Mesenchymal stem cell (in vitro differentiated cells and primary cell): ENCODE results near the gene DYRK2.

Source experiments
- DNase-seq: peaks from one replicate; pipeline ENCODE4 v3.0.0-alpha.2; 2013
- H2AFZ ChIP-seq: one replicate; pipeline ENCODE4 v1.6.1; 2013; ENCODE audit warnings: low read depth, mild to moderate bottlenecking, control low read depth, inconsistent platforms, low read length, moderate library complexity
- H2AK5ac ChIP-seq: 2 replicates; pipeline ENCODE4 v1.6.1; 2013; ENCODE audit warnings: low read length, moderate library complexity, mild to moderate bottlenecking, inconsistent platforms; ENCODE audit not compliant: severe bottlenecking
- H2BK120ac ChIP-seq: one replicate; pipeline ENCODE4 v1.6.1; 2013; ENCODE audit warnings: low read depth, mild to moderate bottlenecking, inconsistent platforms, low read length, moderate library complexity
- H2BK12ac ChIP-seq, 2 experiments: one replicate each; pipeline ENCODE4 v1.6.1; 2013; ENCODE audit warnings: inconsistent platforms in 2 of 2, low read length in 2 of 2, mild to moderate bottlenecking in 2 of 2, moderate library complexity in 2 of 2, control low read depth in 1 of 2
- H2BK15ac ChIP-seq: one replicate; pipeline ENCODE4 v1.6.1; 2013; ENCODE audit warnings: mild to moderate bottlenecking, low read depth, inconsistent platforms; ENCODE audit not compliant: poor library complexity, severe bottlenecking
- H2BK5ac ChIP-seq: 2 replicates; pipeline ENCODE4 v1.6.1; 2013; ENCODE audit warnings: low read depth, mild to moderate bottlenecking, low read length, control low read depth, inconsistent platforms; ENCODE audit not compliant: poor library complexity, severe bottlenecking
- H3K14ac ChIP-seq, 2 experiments: one replicate each; pipeline ENCODE4 v1.6.1; 2013; ENCODE audit warnings: inconsistent platforms in 2 of 2, low read length in 2 of 2, control low read depth in 1 of 2, mild to moderate bottlenecking in 1 of 2, moderate library complexity in 1 of 2
- H3K18ac ChIP-seq, 2 experiments: one replicate each; pipeline ENCODE4 v1.6.1; 2013; ENCODE audit warnings: inconsistent platforms in 2 of 2, low read length in 2 of 2, control low read depth in 1 of 2, low read depth in 1 of 2, mild to moderate bottlenecking in 1 of 2
- H3K23ac ChIP-seq, 2 experiments: one replicate each; pipeline ENCODE4 v1.6.1; 2013; ENCODE audit warnings: inconsistent platforms in 2 of 2, low read length in 2 of 2, mild to moderate bottlenecking in 2 of 2, moderate library complexity in 2 of 2, control low read depth in 1 of 2
- H3K27ac ChIP-seq: 2 replicates; pipeline ENCODE4 v1.5.1; 2013; ENCODE audit warnings: mild to moderate bottlenecking, moderate library complexity, low read length, control low read depth, inconsistent platforms; ENCODE audit not compliant: poor library complexity, severe bottlenecking
- H3K27me3 ChIP-seq, 2 experiments: 2 replicates each; pipeline versions ENCODE4 v1.6.1 to v1.7.0; 2013; ENCODE audit warnings: low read length in 2 of 2, mild to moderate bottlenecking in 2 of 2, moderate library complexity in 2 of 2, control low read depth in 1 of 2, inconsistent platforms in 1 of 2; ENCODE audit not compliant: control insufficient read depth in 1 of 2, insufficient read depth in 1 of 2
- H3K36me3 ChIP-seq, 2 experiments: 2 replicates each; pipeline versions ENCODE4 v1.6.1 to v1.7.0; 2013; ENCODE audit warnings: low read length in 2 of 2, control low read depth in 1 of 2, inconsistent platforms in 1 of 2, low read depth in 1 of 2, mild to moderate bottlenecking in 1 of 2; ENCODE audit not compliant: insufficient read depth in 2 of 2, control insufficient read depth in 1 of 2
- H3K4ac ChIP-seq, 2 experiments: one replicate each; pipeline ENCODE4 v1.6.1; 2013; ENCODE audit warnings: inconsistent platforms in 2 of 2, low read length in 2 of 2, mild to moderate bottlenecking in 2 of 2, moderate library complexity in 2 of 2, control low read depth in 1 of 2, low read depth in 1 of 2
- H3K4me1 ChIP-seq: 2 replicates; pipeline ENCODE4 v1.6.1; 2013; ENCODE audit warnings: low read depth, low read length, control low read depth; ENCODE audit not compliant: control insufficient read depth, insufficient read depth
- H3K4me2 ChIP-seq: 2 replicates; pipeline ENCODE4 v1.6.1; 2013; ENCODE audit warnings: low read length, mild to moderate bottlenecking, inconsistent platforms; ENCODE audit not compliant: poor library complexity, severe bottlenecking
- H3K4me3 ChIP-seq, 2 experiments: 2 replicates each; pipeline versions ENCODE4 v1.5.1 to v1.7.0; 2013; ENCODE audit warnings: low read length in 2 of 2, mild to moderate bottlenecking in 2 of 2, control low read depth in 1 of 2, low read depth in 1 of 2; ENCODE audit not compliant: insufficient read depth in 1 of 2
- H3K79me1 ChIP-seq: replicated peaks from 2 replicates; pipeline ENCODE4 v1.6.1; 2013; ENCODE audit warnings: mild to moderate bottlenecking, control low read depth, low read length, inconsistent platforms; ENCODE audit not compliant: poor library complexity, severe bottlenecking
- H3K9ac ChIP-seq: 2 replicates; pipeline ENCODE4 v1.7.0; 2013; ENCODE audit warnings: mild to moderate bottlenecking, low read length, moderate library complexity
- H3K9me3 ChIP-seq: 2 replicates; pipeline ENCODE4 v1.7.0; 2013; ENCODE audit warnings: mild to moderate bottlenecking, low read length; ENCODE audit not compliant: control insufficient read depth
- H4K8ac ChIP-seq: one replicate; pipeline ENCODE4 v1.6.1; 2013; ENCODE audit warnings: inconsistent platforms, mild to moderate bottlenecking, low read length, moderate library complexity
- H4K91ac ChIP-seq: one replicate; pipeline ENCODE4 v1.6.1; 2013; ENCODE audit warnings: mild to moderate bottlenecking, low read length, inconsistent platforms
- WGBS: methylation state at CpG from one replicate; pipeline ENCODE4 v1.1.7; 2013; ENCODE audit warnings: mixed read lengths; 5-methylcytosine and 5-hydroxymethylcytosine counted together

The DYRK2 gene

DNA sequence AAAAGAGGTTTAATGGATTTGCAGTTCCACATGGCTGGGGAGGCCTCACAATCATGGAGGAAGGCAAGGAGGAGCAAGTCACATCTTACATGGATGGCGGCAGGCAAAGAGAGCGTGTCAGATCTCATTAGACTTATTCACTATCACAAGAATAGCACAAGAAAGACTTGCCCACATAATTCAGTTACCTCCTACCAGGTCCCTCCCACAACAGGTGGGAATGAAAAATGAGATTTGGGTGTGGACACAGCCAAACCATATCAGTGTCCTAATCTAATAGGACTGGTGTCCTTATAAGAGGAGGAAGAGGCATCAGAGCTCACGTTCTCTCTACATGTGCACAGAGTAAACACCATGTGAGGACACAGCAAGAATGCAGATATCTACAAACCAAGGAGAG, 25.9 kb downstream of the DYRK2 start:
- Histone ChIP-seq H2BK120ac (no peak overlapping the region), H2BK12ac (no peak overlapping the region), H4K8ac (no peak overlapping the region), H3K4me1 (peaks cover 2% of the 10 kb centered on the region), H3K79me1 (peaks cover 8% of the 10 kb centered on the region), H3K4me3 (no peak overlapping the region), H3K4me2 (no peak overlapping the region), H3K23ac (no peak overlapping the region), H3K18ac (no peak overlapping the region), H3K4ac (no peak overlapping the region), H3K14ac (no peak overlapping the region), H3K9ac (no peak overlapping the region), H3K27me3 (no peaks in the 10 kb centered on the region), H2AFZ (no peak overlapping the region), H3K9me3 (peaks cover 4% of the 10 kb centered on the region), H3K27ac (no peak overlapping the region), H2AK5ac (no peak overlapping the region), H3K36me3 (peaks cover 6 to 8% of the 10 kb centered on the region in 2 experiments), H2BK15ac (no peak overlapping the region), H2BK5ac (no peak overlapping the region), H4K91ac (peak overlapping the region; percentile 56)
- 100% methylated on average over 3 of the region's 3 CpGs for WGBS
- DNase-seq, result no peak

DNA sequence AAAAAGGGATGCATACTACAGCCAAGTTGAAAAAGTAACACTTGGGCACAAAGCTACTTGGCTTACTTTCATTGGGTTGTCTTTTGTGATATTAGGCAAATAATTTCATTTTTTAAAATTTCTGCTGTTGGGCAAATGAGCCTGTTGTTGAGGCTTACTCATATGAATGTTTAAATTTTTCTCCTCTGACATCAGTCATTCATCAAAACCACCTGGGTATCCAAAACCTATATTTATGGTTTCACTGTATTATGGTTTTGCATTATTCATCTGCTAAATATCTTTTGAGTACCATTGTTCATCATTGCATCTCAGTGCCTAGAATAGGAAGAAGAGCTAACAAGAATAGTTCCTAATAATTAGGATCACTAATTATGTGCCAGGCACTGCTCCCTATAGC, 28.1 kb downstream of the DYRK2 start:
- H3K4ac ChIP-seq, result no peak overlapping the region
- H4K91ac ChIP-seq, result no peak overlapping the region
- no peak overlapping the region for H2BK12ac ChIP-seq
- H3K4me1 ChIP-seq, result peaks cover 4% of the 10 kb centered on the region
- H3K18ac ChIP-seq, result no peak overlapping the region
- H3K27ac ChIP-seq, result no peak overlapping the region
- peaks cover 7% of the 10 kb centered on the region for H3K79me1 ChIP-seq
- no peak overlapping the region for H2BK120ac ChIP-seq
- no peak overlapping the region for H2AFZ ChIP-seq
- no peak for DNase-seq
- H2AK5ac ChIP-seq, result no peak overlapping the region
- no peak overlapping the region for H2BK15ac ChIP-seq
- no peaks in the 10 kb centered on the region for H3K27me3 ChIP-seq
- H4K8ac ChIP-seq, result no peak overlapping the region
- no peak overlapping the region for H3K4me3 ChIP-seq
- no peak overlapping the region for H3K4me2 ChIP-seq
- H2BK5ac ChIP-seq, result no peak overlapping the region
- no peak overlapping the region for H3K23ac ChIP-seq
- peaks cover 6 to 8% of the 10 kb centered on the region in 2 experiments for H3K36me3 ChIP-seq
- no peak overlapping the region for H3K14ac ChIP-seq
- peaks cover 4% of the 10 kb centered on the region for H3K9me3 ChIP-seq
- H3K9ac ChIP-seq, result peak overlapping the region; percentile 8

DNA sequence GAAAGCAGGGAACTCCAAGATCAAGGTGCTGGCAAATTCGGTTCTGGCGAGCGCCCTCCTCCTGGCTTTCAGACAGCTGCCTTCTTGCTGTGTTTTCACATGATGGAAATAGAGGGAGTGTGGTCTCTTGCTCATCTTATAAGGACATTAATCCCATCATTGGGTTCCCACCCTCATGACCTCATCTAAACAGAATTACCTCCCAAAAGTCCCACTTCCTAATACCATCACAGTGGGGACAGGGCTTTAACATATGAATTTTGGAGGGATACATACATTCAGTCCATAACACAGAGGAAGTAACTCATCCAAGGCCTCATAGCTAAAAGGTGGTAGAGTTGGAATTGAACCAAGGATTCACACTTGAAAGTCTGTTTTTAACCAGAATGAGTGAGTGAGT, 28.6 kb downstream of the DYRK2 start:
- Histone ChIP-seq H3K4ac (no peak overlapping the region), H3K36me3 (peaks cover 6 to 8% of the 10 kb centered on the region in 2 experiments), H3K27me3 (no peaks in the 10 kb centered on the region), H4K8ac (no peak overlapping the region), H2BK120ac (no peak overlapping the region), H3K23ac (no peak overlapping the region), H3K4me3 (no peak overlapping the region), H3K27ac (no peak overlapping the region), H2BK12ac (peak overlapping the region; percentile 24 to 67), H2AFZ (no peak overlapping the region), H3K9ac (no peak overlapping the region), H3K4me2 (no peak overlapping the region), H4K91ac (peak overlapping the region; percentile 30), H3K79me1 (peaks cover 7% of the 10 kb centered on the region), H3K9me3 (peaks cover 4% of the 10 kb centered on the region), H2BK5ac (peak overlapping the region; percentile 9), H3K18ac (no peak overlapping the region), H3K14ac (no peak overlapping the region), H3K4me1 (peaks cover 4% of the 10 kb centered on the region), H2AK5ac (no peak overlapping the region), H2BK15ac (no peak overlapping the region)
- WGBS, result 100% methylated on average over 1 of the region's 3 CpGs
- DNase-seq, result peak; percentile 9

DNA sequence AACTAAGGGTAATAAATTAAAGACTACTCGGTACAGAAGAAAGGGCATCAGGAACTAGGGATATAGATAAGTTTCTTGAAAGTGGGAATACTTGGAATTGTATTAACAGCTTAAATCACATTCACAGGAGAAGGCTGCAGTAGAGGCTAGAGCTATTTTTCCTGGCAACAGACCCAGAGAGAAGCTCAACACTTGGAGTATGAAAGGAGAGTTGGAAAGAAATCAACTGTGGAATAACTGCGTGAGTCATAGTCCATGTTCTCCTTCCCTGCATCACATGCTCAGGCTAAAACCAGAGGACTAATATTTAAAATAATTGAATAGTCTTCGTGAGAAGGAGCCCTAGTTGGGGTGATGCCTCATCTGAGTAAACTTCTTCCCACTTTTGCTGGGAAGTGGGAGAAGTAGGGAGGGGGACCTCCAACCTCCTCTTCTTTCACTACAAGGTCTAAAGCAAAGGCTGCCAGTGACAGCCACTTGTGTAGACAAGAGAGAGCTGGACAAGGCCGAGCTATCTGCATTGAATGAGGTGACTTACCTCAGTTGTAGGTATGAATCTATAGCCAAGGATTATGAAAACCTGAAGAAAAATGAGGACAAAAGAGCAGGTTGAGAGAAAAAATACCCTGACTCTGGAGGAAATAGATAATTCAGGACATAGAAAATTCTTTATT, 32.7 kb downstream of the DYRK2 start:
- no peak overlapping the region for H3K4me3 ChIP-seq
- peak overlapping the region; percentile 50 for H4K91ac ChIP-seq
- no peak overlapping the region for H3K4me2 ChIP-seq
- peaks cover 4% of the 10 kb centered on the region for H3K4me1 ChIP-seq
- H2BK120ac ChIP-seq, result peak overlapping the region; percentile 34
- H3K9ac ChIP-seq, result peak overlapping the region; percentile 67
- 42% methylated on average over 4 of the region's 4 CpGs for WGBS
- H3K36me3 ChIP-seq, result no peaks in the 10 kb centered on the region
- peaks cover 2% of the 10 kb centered on the region for H3K79me1 ChIP-seq
- peak overlapping the region; percentile 98 for H2AK5ac ChIP-seq
- H2BK15ac ChIP-seq, result peak overlapping the region; percentile 48
- peak overlapping the region; percentile 77 for H3K27ac ChIP-seq
- peak overlapping the region; percentile 4 to 89 for H3K18ac ChIP-seq
- H3K4ac ChIP-seq, result peak overlapping the region in 1 of 2 experiments; percentile 64
- no peak overlapping the region for H2AFZ ChIP-seq
- H3K9me3 ChIP-seq, result no peaks in the 10 kb centered on the region
- H4K8ac ChIP-seq, result no peak overlapping the region
- peak overlapping the region in 1 of 2 experiments; percentile 77 for H2BK12ac ChIP-seq
- peak; percentile 94 for DNase-seq
- H3K14ac ChIP-seq, result no peak overlapping the region
- H3K23ac ChIP-seq, result no peak overlapping the region
- no peak overlapping the region for H2BK5ac ChIP-seq
- no peaks in the 10 kb centered on the region for H3K27me3 ChIP-seq
